Measurements from ENCODE around the gene SSBP3. TPM values are rescaled to one million over a fixed set of nuclear protein-coding genes. Genes with fewer than 3 reads are reported as not detected.

Gene SSBP3
- total and polyA plus RNA-seq, 2 of the 13 experiments (the other 11 are each of a cell fraction or from before 2014, with no cell fraction given), result 8.5 to 17.6 TPM

DNA sequence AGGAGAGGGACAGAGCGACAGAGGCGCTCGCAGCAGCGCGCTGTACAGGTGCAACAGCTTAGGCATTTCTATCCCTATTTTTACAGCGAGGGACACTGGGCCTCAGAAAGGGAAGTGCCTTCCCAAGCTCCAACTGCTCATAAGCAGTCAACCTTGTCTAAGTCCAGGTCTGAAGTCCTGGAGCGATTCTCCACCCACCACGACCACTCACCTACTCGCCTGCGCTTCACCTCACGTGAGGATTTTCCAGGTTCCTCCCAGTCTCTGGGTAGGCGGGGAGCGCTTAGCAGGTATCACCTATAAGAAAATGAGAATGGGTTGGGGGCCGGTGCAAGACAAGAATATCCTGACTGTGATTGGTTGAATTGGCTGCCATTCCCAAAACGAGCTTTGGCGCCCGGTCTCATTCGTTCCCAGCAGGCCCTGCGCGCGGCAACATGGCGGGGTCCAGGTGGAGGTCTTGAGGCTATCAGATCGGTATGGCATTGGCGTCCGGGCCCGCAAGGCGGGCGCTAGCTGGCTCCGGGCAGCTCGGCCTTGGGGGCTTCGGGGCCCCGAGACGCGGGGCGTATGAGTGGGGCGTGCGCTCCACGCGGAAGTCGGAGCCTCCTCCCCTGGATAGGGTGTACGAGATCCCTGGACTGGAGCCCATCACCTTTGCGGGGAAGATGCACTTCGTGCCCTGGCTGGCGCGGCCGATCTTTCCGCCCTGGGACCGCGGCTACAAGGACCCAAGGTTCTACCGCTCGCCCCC is 206.3 kb downstream of the SSBP3 start, which contains the start of the genes CYB5RL and MRPL37 (continued):
- no peak for TF ChIP-seq EP300 (IDR thresholded peaks at IDR 0.05; ENCODE audit: low read depth in 2 of 2, low read length in 2 of 2)
- no peak; the same call in 1 of the 2 replicates for TF ChIP-seq EP300 (CRISPR knock-in tag; IDR thresholded peaks at IDR 0.05; ENCODE audit: borderline replicate concordance)
- no peak for TF ChIP-seq PRMT3 (CRISPR knock-in tag; IDR thresholded peaks at IDR 0.05; ENCODE audit: borderline replicate concordance, low read depth)
- TF ChIP-seq, protein P1, sequence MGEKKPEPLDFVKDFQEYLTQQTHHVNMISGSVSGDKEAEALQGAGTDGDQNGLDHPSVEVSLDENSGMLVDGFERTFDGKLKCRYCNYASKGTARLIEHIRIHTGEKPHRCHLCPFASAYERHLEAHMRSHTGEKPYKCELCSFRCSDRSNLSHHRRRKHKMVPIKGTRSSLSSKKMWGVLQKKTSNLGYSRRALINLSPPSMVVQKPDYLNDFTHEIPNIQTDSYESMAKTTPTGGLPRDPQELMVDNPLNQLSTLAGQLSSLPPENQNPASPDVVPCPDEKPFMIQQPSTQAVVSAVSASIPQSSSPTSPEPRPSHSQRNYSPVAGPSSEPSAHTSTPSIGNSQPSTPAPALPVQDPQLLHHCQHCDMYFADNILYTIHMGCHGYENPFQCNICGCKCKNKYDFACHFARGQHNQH (CRISPR knock-in tag; IDR thresholded peaks at IDR 0.05), result no peak
- no peak for TF ChIP-seq SNAPC2 (CRISPR knock-in tag; IDR thresholded peaks at IDR 0.05)
- peak; percentile 63; the same call in 1 of the 2 replicates for TF ChIP-seq DMAP1 (CRISPR knock-in tag; IDR thresholded peaks at IDR 0.05)
- TF ChIP-seq MAFK (conservative IDR thresholded peaks at IDR 0.05 in 1 of 2, IDR thresholded peaks at IDR 0.05 in 1 of 2; ENCODE audit: low read length in 2 of 2), result no peak
- peak; percentile 91 for TF ChIP-seq RBFOX2 (IDR thresholded peaks at IDR 0.05; ENCODE audit: low read depth, low read length)
- no peak for TF ChIP-seq ARNTL (CRISPR knock-in tag; IDR thresholded peaks at IDR 0.05)
- TF ChIP-seq, protein P2, sequence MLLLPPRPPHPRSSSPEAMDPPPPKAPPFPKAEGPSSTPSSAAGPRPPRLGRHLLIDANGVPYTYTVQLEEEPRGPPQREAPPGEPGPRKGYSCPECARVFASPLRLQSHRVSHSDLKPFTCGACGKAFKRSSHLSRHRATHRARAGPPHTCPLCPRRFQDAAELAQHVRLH (CRISPR knock-in tag; IDR thresholded peaks at IDR 0.05; ENCODE audit: borderline replicate concordance, low read depth), result peak; percentile 39; the same call in 1 of the 2 replicates
- TF ChIP-seq PTBP1 (IDR thresholded peaks at IDR 0.05; ENCODE audit: low read depth, low read length, poor library complexity, severe bottlenecking), result no peak
- no peak for TF ChIP-seq LCORL (IDR thresholded peaks at IDR 0.05)
- TF ChIP-seq LCORL (CRISPR knock-in tag; IDR thresholded peaks at IDR 0.05), result peak; percentile 50; the same call in 1 of the 2 replicates
- TF ChIP-seq SRY (CRISPR knock-in tag; IDR thresholded peaks at IDR 0.05), result no peak
- TF ChIP-seq, protein P3, sequence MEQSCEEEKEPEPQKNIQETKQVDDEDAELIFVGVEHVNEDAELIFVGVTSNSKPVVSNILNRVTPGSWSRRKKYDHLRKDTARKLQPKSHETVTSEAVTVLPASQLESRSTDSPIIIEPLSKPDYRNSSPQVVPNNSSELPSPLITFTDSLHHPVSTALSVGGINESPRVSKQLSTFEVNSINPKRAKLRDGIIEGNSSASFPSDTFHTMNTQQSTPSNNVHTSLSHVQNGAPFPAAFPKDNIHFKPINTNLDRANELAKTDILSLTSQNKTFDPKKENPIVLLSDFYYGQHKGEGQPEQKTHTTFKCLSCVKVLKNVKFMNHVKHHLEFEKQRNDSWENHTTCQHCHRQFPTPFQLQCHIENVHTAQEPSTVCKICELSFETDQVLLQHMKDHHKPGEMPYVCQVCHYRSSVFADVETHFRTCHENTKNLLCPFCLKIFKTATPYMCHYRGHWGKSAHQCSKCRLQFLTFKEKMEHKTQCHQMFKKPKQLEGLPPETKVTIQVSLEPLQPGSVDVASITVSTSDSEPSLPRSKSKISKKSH (CRISPR knock-in tag; IDR thresholded peaks at IDR 0.05; ENCODE audit: borderline replicate concordance), result no peak
- TF ChIP-seq TMF1 (CRISPR knock-in tag; IDR thresholded peaks at IDR 0.05; ENCODE audit: low read depth), result no peak
- TF ChIP-seq IKZF4 (CRISPR knock-in tag; IDR thresholded peaks at IDR 0.05; ENCODE audit: borderline replicate concordance, low read depth, not compliant biosample characterization), result no peak
- no peak for TF ChIP-seq ZBTB7A (CRISPR knock-in tag; IDR thresholded peaks at IDR 0.05)
- TF ChIP-seq PAWR (CRISPR knock-in tag; IDR thresholded peaks at IDR 0.05; ENCODE audit: borderline replicate concordance), result no peak
- TF ChIP-seq, protein P4, sequence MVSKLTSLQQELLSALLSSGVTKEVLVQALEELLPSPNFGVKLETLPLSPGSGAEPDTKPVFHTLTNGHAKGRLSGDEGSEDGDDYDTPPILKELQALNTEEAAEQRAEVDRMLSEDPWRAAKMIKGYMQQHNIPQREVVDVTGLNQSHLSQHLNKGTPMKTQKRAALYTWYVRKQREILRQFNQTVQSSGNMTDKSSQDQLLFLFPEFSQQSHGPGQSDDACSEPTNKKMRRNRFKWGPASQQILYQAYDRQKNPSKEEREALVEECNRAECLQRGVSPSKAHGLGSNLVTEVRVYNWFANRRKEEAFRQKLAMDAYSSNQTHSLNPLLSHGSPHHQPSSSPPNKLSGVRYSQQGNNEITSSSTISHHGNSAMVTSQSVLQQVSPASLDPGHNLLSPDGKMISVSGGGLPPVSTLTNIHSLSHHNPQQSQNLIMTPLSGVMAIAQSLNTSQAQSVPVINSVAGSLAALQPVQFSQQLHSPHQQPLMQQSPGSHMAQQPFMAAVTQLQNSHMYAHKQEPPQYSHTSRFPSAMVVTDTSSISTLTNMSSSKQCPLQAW (CRISPR knock-in tag; IDR thresholded peaks at IDR 0.05), result no peak
- no peak for TF ChIP-seq MATR3 (CRISPR knock-in tag; IDR thresholded peaks at IDR 0.05)
- no peak for TF ChIP-seq PHB2 (IDR thresholded peaks at IDR 0.05; ENCODE audit: partially characterized antibody)
- TF ChIP-seq ZNF446 (CRISPR knock-in tag; IDR thresholded peaks at IDR 0.05), result no peak
- no peak for TF ChIP-seq ZBTB8A (CRISPR knock-in tag; IDR thresholded peaks at IDR 0.05; ENCODE audit: borderline replicate concordance, low read depth)
- no peak for TF ChIP-seq IRX3 (CRISPR knock-in tag; IDR thresholded peaks at IDR 0.05; ENCODE audit: borderline replicate concordance, low read depth)
- no peak for TF ChIP-seq ZNF530 (CRISPR knock-in tag; IDR thresholded peaks at IDR 0.05; ENCODE audit: low read depth)
- TF ChIP-seq SAFB2 (CRISPR knock-in tag; IDR thresholded peaks at IDR 0.05; ENCODE audit: borderline replicate concordance, low read depth), result 0 out of 2 replicates have a peak, but pooled peaks have one; percentile 65
